Skeletal muscle tissue (tissue), 4 donors: Measurements from ENCODE around the gene FAM209B. TPM values are rescaled to one million over a fixed set of nuclear protein-coding genes. Genes with fewer than 3 reads are reported as not detected.
"Not testable (repeated sequence)": the region's sequence is repeated elsewhere in the genome, so short reads cannot be mapped to it uniquely, and the experiment has no call there.

Source experiments
- H3K27ac ChIP-seq: one replicate; pipeline ENCODE4 v1.7.0; 2013; ENCODE audit warnings: mild to moderate bottlenecking, low read depth, low read length, inconsistent platforms
- H3K27me3 ChIP-seq, 3 donors: one replicate each; pipeline ENCODE4 v1.7.0; 2013; ENCODE audit warnings: low read length in 3 of 3; ENCODE audit not compliant: control insufficient read depth in 3 of 3, insufficient read depth in 3 of 3
- H3K36me3 ChIP-seq, 3 donors: one replicate each; pipeline ENCODE4 v1.7.0; 2013; ENCODE audit warnings: low read length in 3 of 3; ENCODE audit not compliant: control insufficient read depth in 3 of 3, insufficient read depth in 3 of 3
- H3K4me1 ChIP-seq, 3 donors: one replicate each; pipeline ENCODE4 v1.7.0; 2013; ENCODE audit warnings: low read length in 3 of 3, mild to moderate bottlenecking in 3 of 3; ENCODE audit not compliant: control insufficient read depth in 3 of 3, insufficient read depth in 3 of 3
- H3K4me3 ChIP-seq, 3 donors: one replicate each; pipeline ENCODE4 v1.7.0; 2013; ENCODE audit warnings: low read length in 3 of 3
- H3K9ac ChIP-seq, 3 donors: one replicate each; pipeline ENCODE4 v1.7.0; 2013; ENCODE audit warnings: low read length in 3 of 3, mild to moderate bottlenecking in 3 of 3, moderate library complexity in 2 of 3, low read depth in 1 of 3
- H3K9me3 ChIP-seq, 3 donors: one replicate each; pipeline ENCODE4 v1.7.0; 2013; ENCODE audit warnings: low read length in 3 of 3; ENCODE audit not compliant: control insufficient read depth in 3 of 3
- total RNA-seq: library from RNA; depleted of rRNA; stranded (reverse); fragments of >200 nt; gene quantifications from one replicate; pipeline ENCODE4 v1.2.3, GENCODE V29; 2014
- donor health status: Osteomylitis.

FAM209B gene, protein sequence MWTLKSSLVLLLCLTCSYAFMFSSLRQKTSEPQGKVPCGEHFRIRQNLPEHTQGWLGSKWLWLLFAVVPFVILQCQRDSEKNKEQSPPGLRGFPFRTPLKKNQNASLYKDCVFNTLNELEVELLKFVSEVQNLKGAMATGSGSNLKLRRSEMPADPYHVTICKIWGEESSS
- not detected for total RNA-seq

DNA sequence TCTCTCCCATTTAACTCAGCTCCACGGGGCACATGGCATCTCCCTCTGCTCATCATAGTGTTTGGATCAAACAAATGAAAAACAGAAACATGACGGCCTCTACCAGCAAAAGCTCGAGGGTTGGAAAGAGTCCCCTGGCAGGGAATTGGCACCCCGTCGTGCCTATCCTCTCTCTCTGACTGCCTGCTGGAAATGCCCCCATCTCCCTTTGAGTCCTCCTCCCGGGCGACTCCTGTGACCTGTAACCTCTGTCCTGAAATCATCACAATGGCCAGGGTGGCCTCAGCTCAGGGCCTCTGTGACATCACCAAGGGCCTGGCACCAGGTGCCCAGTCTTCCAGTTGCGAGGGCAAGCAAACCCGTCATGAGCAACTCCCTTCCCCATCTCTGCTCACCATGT lies at the start of gene FAM209B:
FAM209B (plus strand) TSS at position 301 of the 400 bp plus-strand sequence; CDS start at position 397, 96 bp downstream.
- H3K27me3 ChIP-seq, H3K36me3 ChIP-seq, H3K27ac ChIP-seq, H3K4me1 ChIP-seq, H3K9ac ChIP-seq, H3K4me3 ChIP-seq, H3K9me3 ChIP-seq: not testable (repeated sequence)

DNA sequence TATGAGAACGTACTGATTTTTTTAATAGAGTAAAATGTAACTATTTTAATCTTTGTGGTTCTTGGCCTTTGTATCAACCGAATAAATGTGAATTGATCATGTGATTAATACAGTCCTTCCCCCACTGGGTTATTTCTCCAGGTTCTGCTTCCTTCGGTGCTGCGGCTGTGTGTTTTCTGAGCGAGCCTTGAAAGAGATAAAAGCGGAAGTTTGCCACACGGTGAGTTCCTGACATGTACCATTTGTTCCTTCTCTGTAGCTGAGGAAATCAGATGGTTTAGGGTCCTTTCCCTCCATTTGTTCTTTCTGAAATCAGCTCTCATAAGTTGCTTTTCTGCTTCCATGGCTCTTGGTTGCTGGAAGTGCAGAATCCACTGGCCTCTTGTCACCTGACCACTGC lies 49.1 kb upstream of the FAM209B start:
- Histone ChIP-seq H3K4me3 (no peak overlapping the region), H3K36me3 (peaks cover 34 to 70% (median 45%) of the 10 kb centered on the region in 3 donors), H3K9ac (no peak overlapping the region), H3K27me3 (no peaks in the 10 kb centered on the region), H3K4me1 (no peaks in the 10 kb centered on the region), H3K9me3 (no peaks in the 10 kb centered on the region), H3K27ac (no peak overlapping the region)

GRCh38 chr20:56487216-56487615 lies 45.8 kb upstream of the FAM209B start:
- Histone ChIP-seq H3K27ac (no peak overlapping the region), H3K4me1 (no peaks in the 10 kb centered on the region)

DNA sequence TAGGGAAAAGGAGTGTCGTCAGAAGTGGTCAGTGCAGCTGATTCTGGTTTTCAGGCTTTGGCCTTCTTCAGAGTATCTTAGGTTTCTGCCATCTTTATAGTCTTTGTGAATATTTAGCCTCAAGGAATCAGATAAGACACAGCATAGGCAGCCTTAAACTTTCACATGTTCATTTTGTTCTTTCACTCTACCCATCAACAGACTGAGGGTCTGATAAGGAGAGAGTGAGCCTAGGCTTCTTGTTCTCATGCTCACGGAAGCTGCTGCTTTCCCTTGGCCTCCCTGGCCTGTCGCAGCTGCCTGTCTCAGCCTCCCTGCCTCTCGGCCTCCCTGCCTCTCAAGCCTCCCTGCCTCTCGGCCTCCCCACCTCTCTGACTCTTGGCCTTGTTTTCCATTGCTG lies 44.5 kb upstream of the FAM209B start:
- Histone ChIP-seq H3K9me3 (no peaks in the 10 kb centered on the region), H3K27me3 (no peaks in the 10 kb centered on the region), H3K9ac (no peak overlapping the region), H3K36me3 (peaks cover 22 to 55% (median 37%) of the 10 kb centered on the region in 3 donors), H3K27ac (no peak overlapping the region), H3K4me3 (no peak overlapping the region), H3K4me1 (no peaks in the 10 kb centered on the region)

More at GRCh38 chr20:56487216-56487615, 45.8 kb upstream of the FAM209B start:
- Histone ChIP-seq H3K27me3 (no peaks in the 10 kb centered on the region), H3K36me3 (peaks cover 22 to 61% (median 37%) of the 10 kb centered on the region in 3 donors), H3K9ac (no peak overlapping the region), H3K9me3 (no peaks in the 10 kb centered on the region), H3K4me3 (no peak overlapping the region)

DNA sequence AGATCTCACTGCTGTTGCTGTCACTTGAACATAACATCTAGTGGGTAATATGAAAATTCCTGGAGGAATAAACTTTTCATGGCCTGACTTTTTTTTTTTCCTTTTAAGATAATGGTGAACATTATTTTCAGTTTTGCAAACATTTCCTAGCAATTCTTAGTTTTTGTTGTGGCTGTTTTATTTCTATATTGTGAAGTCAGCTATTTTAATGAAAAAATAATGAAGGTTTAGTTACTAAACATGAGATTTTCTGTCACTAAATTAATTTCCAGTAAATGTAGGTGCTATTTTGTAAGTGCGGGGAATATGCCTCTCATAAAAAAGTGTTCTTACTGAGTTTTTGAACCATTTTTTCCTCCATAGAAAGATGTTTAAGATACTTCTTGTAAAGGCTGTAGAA lies 31.9 kb upstream of the FAM209B start:
- Histone ChIP-seq H3K36me3 (peaks cover 2 to 20% (median 4%) of the 10 kb centered on the region in 3 donors), H3K4me1 (no peaks in the 10 kb centered on the region), H3K27ac (no peak overlapping the region), H3K9me3 (no peaks in the 10 kb centered on the region), H3K27me3 (no peaks in the 10 kb centered on the region), H3K9ac (no peak overlapping the region), H3K4me3 (no peak overlapping the region)

DNA sequence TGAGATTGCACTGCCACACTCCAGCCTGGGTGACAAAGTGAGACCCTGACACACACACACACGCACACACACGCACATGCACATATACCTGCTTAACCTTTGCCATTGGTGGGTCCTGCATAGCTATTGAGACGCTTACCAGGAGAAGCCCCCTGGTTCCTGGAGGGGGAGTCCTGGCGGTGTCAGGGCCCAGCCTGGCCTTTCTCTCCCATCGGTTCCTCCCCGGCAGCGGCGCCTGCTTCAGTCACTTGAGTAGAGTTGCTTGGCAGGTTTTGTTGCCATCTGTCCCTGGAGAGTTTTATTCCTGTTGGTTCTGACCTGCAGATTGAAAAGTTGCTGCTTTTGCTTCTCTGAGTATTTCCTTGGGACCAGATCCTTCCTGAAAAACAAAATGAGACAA lies 29.1 kb upstream of the FAM209B start:
- no peaks in the 10 kb centered on the region for H3K4me1 ChIP-seq
- H3K4me3 ChIP-seq, result no peak overlapping the region
- no peaks in the 10 kb centered on the region for H3K27me3 ChIP-seq
- peaks cover 0 to 11% (median 0%) of the 10 kb centered on the region in 3 donors for H3K36me3 ChIP-seq
- no peak overlapping the region for H3K27ac ChIP-seq
- H3K9ac ChIP-seq, result no peak overlapping the region
- H3K9me3 ChIP-seq, result no peaks in the 10 kb centered on the region

DNA sequence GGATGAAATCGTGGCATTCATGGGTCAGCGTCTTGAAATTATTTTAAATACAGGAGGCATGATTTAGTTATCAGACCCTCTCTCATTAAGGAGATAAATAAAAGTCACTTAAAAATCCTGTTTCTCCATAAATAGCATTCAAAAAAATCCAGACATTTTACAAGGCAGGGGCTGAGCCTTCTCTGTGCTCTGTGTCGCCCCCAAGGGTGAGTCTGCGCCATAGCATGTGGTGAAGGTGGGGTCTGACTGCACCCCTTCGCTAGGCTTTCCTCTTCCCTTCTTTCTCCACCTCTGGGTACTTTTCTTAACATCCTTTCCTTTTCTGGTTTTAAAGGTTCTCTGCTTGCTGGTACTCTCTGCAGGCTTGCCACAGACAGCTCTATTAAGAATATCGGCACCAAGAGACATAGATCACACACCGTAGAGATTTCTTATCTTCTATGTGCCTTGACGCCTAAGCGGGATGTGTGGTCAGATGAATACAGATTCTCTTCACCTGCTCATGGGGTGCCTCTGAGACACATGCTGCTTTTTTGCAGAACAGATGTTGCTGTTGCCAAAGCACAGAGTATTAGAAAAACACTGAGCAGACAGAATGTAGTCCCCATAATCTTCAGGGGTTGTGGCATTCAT lies 28.6 kb upstream of the FAM209B start:
- Histone ChIP-seq H3K27me3 (no peaks in the 10 kb centered on the region), H3K4me1 (no peaks in the 10 kb centered on the region), H3K36me3 (peaks cover 0 to 11% (median 0%) of the 10 kb centered on the region in 3 donors), H3K9me3 (no peaks in the 10 kb centered on the region), H3K27ac (no peak overlapping the region), H3K4me3 (no peak overlapping the region), H3K9ac (no peak overlapping the region)

DNA sequence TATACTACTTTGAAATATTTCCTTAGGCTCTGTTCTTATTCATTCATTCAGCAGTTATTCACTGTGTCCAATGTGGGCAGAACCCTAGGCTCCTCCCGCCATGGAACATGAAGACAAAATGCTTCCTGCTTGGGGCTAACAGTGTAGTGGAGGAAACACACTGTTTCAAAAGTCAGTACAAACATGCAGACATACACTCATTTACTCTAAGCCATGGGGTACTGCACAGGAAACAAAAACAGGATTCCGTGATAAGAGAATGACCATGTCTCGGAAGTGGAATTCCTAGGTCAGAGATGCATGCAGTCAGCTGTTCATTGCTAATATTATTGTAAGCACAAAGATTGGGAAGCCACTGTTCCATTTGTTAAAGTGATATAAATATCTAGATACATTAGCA lies 26.9 kb upstream of the FAM209B start:
- Histone ChIP-seq H3K9me3 (no peaks in the 10 kb centered on the region), H3K4me1 (no peaks in the 10 kb centered on the region), H3K4me3 (no peak overlapping the region), H3K9ac (no peak overlapping the region), H3K27ac (no peak overlapping the region), H3K27me3 (no peaks in the 10 kb centered on the region), H3K36me3 (peaks cover 0 to 11% (median 0%) of the 10 kb centered on the region in 3 donors)

DNA sequence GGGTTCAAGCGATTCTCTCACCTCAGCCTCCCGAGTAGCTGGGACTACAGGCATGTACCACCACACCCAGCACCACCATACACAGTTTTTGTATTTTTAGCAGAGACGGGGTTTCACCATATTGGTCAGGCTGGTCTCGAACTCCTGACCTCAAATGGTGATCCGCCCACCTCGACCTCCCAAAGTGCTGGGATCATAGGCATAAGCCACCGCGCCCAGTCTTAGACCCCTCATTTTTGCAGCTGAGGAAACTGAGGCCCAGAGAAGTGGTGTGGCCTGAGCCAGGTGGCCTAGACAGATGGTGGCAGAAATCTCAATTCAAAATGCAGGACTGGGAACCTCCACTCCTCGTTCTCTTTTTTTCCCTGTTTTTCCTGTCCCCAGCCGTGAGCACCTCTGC lies 21.1 kb upstream of the FAM209B start:
- Histone ChIP-seq H3K9me3 (no peaks in the 10 kb centered on the region), H3K36me3 (peaks cover 17 to 30% (median 29%) of the 10 kb centered on the region in 3 donors), H3K27me3 (no peaks in the 10 kb centered on the region), H3K9ac (no peak overlapping the region), H3K27ac (no peak overlapping the region), H3K4me3 (no peak overlapping the region), H3K4me1 (peaks cover 0 to 3% (median 0%) of the 10 kb centered on the region in 3 donors)
